Mononuclear cell (primary cell): ENCODE results near the gene SDR42E2. TPM values are rescaled to one million over a fixed set of nuclear protein-coding genes. Genes with fewer than 3 reads are reported as not detected.
"Not testable (repeated sequence)": the region's sequence is repeated elsewhere in the genome, so short reads cannot be mapped to it uniquely, and the experiment has no call there.

ENCODE experiments used
- H3K27me3 ChIP-seq: 2 replicates; pipeline ENCODE4 v1.6.0; 2011; ENCODE audit warnings: low read length, control low read depth; ENCODE audit not compliant: insufficient read depth
- H3K4me1 ChIP-seq: 2 replicates; pipeline ENCODE4 v1.5.1; 2011; ENCODE audit warnings: mild to moderate bottlenecking, low read length, control low read depth; ENCODE audit not compliant: insufficient read depth
- H3K4me3 ChIP-seq: 2 replicates; pipeline ENCODE4 v1.5.1; 2011; ENCODE audit warnings: mild to moderate bottlenecking, low read length, moderate library complexity
- H3K9me3 ChIP-seq: 2 replicates; pipeline ENCODE4 v1.5.1; 2011; ENCODE audit warnings: low read depth, mild to moderate bottlenecking, control low read depth, low read length
- total RNA-seq: library from RNA; depleted of rRNA; stranded (reverse); fragments of >200 nt; gene quantifications from one replicate; pipeline ENCODE4 v1.2.3, GENCODE V29; 2012

Gene SDR42E2
- total RNA-seq = 0.52 TPM

- H3K4me3 ChIP-seq = no peak within 1 kb of the TSS
- peaks cover 24% of the 10 kb centered on the region for H3K27me3 ChIP-seq
- H3K9me3 ChIP-seq = no peaks in the 10 kb centered on the region
- peaks cover 5% of the 10 kb centered on the region for H3K4me1 ChIP-seq
Measured at GRCh38 chr16:22161999-22162655, at the start of gene SDR42E2. Gene SDR42E2, plus strand, starts transcription at chr16:22162506. Its CDS starts 3,077 bp downstream, at chr16:22165583.

DNA sequence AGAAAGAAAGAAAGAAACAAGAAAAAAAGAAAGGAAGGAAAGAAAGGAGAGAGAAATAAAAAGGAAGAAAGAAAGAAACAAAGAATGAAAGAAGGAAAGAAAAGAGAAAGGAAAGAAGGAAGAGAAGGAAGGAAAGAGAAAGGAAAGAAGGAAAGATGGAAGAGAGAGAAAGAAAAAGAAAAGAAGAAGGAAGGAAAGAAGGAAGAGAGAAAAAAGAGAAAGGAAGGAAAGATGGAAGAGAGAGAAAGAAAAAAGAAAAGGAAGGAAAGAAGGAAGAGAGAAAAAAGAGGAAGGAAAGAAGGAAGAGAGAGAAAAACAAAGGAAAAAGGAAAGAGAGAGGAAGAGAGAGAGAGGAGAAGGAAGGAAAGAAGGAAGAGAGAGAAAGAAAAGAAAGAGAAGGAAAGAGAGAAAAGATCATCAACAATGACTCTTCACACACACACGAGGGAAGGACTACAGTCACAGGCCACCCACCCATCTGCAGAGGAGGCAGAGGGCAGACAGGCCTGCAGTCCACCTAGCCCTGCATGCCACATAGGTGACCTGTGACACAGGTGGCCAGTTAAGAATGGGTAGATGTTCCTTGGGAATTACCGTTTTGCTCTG is 46.1 kb upstream of the SDR42E2 start:
- Histone ChIP-seq H3K4me1 (no peaks in the 10 kb centered on the region), H3K4me3 (no peak overlapping the region), H3K27me3 (no peaks in the 10 kb centered on the region), H3K9me3 (no peaks in the 10 kb centered on the region)

- no peaks in the 10 kb centered on the region for H3K4me1 ChIP-seq
- no peak overlapping the region for H3K4me3 ChIP-seq
- no peaks in the 10 kb centered on the region for H3K9me3 ChIP-seq
- H3K27me3 ChIP-seq = no peaks in the 10 kb centered on the region
Measured at GRCh38 chr16:22117609-22118008, 44.7 kb upstream of the SDR42E2 start.

GRCh38 chr16:22120440-22120839 is 41.9 kb upstream of the SDR42E2 start:
- no peak overlapping the region for H3K4me3 ChIP-seq
- no peaks in the 10 kb centered on the region for H3K27me3 ChIP-seq
- no peaks in the 10 kb centered on the region for H3K9me3 ChIP-seq
- peaks cover 4% of the 10 kb centered on the region for H3K4me1 ChIP-seq

GRCh38 chr16:22122239-22122638 is 40.1 kb upstream of the SDR42E2 start:
- Histone ChIP-seq H3K4me1 (peaks cover 4% of the 10 kb centered on the region), H3K4me3 (no peak overlapping the region), H3K27me3 (no peaks in the 10 kb centered on the region), H3K9me3 (no peaks in the 10 kb centered on the region)

DNA sequence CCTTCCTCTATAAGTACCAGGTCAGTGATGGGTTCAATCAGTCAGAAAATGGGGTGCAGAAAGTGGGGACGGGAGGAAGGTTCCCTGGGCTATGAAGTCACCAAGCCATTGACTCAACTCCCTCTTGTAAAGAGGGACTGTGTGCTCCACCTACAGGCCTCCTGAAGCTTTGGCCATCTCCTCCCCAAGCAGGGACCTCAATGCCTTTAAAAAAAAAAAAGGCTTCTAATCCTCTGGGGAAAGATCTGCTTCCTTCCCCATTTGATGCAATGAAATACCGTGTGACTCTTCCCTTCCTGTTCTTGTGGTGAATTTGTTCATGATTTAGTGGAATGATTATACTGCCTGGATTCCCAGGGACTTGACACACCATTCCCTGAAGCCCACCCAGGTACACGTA is 39.2 kb upstream of the SDR42E2 start:
- H3K27me3 ChIP-seq = no peaks in the 10 kb centered on the region
- H3K9me3 ChIP-seq = no peaks in the 10 kb centered on the region
- H3K4me1 ChIP-seq = peaks cover 4% of the 10 kb centered on the region
- no peak overlapping the region for H3K4me3 ChIP-seq

DNA sequence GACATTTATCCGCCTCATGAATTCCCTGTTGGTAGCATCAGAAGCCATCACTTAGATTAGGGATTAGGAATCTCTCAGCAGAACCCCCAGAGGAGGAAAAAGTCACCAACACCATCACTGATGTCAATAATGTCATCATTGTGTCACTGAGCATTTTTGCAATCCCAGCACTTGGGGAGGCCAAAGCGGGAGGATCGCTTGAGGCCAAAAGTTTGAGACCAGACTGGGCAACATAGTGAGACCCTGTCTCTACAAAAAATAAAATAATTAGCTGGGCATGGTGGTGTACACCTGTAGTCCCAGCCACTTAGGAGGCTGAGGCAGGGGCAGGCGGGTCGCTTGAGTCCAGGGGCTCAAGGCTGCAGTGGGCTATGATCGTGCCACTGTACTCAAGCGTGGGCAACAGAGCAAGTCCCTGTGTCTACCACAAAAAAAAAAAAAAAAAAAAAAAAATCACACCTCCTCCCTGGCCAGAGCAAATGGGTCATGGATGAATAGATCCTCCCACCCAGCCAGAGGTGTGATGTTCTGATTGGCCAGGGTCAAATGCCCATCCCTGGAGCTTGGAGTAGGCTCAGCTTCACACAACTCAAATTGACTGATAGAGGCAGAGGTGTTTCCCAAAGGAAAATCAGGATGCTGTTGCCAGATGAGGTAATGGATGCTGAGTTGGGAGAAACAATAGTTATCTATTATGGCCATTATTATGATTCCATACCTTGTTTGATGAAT is 38.4 kb upstream of the SDR42E2 start:
- Histone ChIP-seq H3K4me3 (no peak overlapping the region), H3K9me3 (no peaks in the 10 kb centered on the region), H3K4me1 (peaks cover 4% of the 10 kb centered on the region), H3K27me3 (no peaks in the 10 kb centered on the region)

- Histone ChIP-seq H3K4me3 (no peak overlapping the region), H3K27me3 (no peaks in the 10 kb centered on the region), H3K4me1 (peaks cover 4% of the 10 kb centered on the region), H3K9me3 (no peaks in the 10 kb centered on the region)
Measured at GRCh38 chr16:22124583-22125284, 37.6 kb upstream of the SDR42E2 start.

DNA sequence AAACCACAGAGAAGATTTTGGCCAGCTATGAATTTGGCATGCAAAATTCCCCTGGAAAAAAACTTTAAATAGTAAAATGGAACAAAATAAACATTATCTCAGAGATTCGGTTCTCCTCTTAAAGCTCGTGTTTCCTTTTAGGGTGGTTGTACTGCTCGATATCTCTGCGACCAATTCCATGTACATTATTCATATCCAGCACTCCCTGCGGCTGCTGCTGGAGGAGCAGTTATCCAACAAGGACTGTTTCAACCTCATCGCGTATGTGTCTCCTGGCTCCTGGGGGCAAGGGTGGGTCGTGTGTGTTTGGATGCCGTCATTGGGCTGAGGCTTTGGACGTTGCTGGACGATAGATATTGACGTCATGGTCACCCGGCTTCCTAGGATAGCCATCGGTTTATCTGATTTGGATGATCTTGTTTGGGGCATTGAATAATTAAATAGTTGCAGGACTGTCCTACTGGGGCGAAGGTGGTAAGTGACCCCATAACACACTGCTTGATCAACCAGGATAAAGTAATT is 36.2 kb upstream of the SDR42E2 start:
- no peaks in the 10 kb centered on the region for H3K9me3 ChIP-seq

DNA sequence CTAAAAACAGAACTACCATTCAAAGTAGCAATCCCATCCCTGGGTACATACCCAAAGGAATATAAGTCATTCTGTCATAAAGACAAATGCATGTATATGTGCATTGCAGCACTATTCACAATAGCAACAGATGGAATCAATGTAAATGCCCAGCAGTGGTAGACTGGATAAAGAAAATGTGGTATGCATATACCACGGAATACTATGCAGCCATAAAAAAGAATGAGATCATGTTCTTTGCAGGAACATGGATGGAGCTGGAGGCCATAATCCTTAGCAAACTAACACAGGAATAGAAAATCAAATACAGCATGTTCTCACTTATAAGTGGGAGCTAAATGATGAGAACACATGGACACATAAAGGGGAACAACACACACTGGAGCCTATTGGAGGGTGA is 33.8 kb upstream of the SDR42E2 start:
- not testable (repeated sequence) for H3K9me3 ChIP-seq, H3K4me3 ChIP-seq, H3K4me1 ChIP-seq, H3K27me3 ChIP-seq

More for the DNA sequence above, 36.2 kb upstream of the SDR42E2 start:
- H3K27me3 ChIP-seq = no peaks in the 10 kb centered on the region
- H3K4me3 ChIP-seq = no peak overlapping the region
- peaks cover 4% of the 10 kb centered on the region for H3K4me1 ChIP-seq

GRCh38 chr16:22130528-22130927 is 31.8 kb upstream of the SDR42E2 start:
- Histone ChIP-seq H3K4me3 (no peak overlapping the region), H3K27me3 (no peaks in the 10 kb centered on the region), H3K9me3 (no peaks in the 10 kb centered on the region), H3K4me1 (no peaks in the 10 kb centered on the region)

DNA sequence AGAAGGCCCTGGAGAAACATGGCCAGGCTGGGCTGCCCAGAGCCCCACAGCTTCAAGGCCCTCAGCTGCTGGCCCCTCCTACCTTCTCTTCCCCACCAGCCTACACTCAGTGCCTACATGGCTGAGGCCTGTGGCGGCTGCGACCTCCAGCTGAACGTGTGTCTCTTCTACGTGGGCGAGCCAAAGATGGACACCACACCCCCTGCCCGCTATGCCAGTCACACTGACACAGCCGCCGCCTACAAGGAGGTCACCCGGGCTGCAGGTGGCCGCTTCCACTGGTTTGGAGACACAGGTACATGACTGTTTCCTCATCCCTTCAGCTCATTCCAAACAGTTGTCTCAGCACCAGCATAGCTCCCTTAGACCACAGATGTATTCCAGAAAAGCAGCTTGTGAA is 29.5 kb upstream of the SDR42E2 start:
- Histone ChIP-seq H3K4me3 (no peak overlapping the region), H3K4me1 (no peaks in the 10 kb centered on the region), H3K9me3 (no peaks in the 10 kb centered on the region), H3K27me3 (no peaks in the 10 kb centered on the region)

DNA sequence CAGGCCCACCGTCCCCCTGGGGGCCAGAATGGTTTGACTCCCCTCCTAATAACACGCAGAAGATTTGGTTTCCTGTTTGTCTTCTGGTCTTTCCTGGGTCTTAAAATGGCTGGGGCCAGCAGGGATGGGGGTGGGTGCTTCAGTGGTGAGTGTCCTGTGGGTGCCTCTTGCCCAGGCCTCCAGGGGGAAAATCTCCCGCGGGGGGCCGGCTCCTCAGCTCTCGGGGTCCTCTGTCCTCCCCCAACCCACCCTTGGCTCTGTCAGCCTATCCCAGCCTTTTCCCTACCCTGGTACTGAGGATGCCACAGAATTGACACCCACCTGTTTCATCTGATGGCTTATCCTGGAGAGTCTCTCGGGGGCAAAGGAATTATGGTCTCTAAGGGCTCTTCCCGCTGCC is 23.8 kb upstream of the SDR42E2 start:
- no peaks in the 10 kb centered on the region for H3K4me1 ChIP-seq
- H3K9me3 ChIP-seq = no peaks in the 10 kb centered on the region
- H3K27me3 ChIP-seq = no peaks in the 10 kb centered on the region
- no peak overlapping the region for H3K4me3 ChIP-seq

DNA sequence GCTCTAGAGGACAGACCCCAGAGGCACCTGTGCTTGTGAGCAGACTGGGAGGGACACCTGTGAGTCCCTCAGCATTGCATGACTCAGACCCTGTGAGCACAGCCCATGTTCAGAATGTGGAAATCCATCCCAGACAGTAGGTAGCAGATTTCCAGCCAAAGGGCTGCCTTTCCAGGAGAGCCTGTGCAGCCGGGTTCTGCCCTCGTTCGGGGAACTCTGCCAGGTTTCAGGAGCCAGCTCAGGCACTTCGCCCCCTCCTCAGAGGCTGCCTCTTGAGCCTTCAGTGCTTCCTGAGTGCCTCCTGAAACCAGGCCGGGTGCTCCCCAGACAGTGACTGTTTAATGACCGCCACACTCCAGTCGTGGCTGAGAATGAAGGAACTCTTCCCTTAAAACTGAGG is 23.3 kb upstream of the SDR42E2 start:
- Histone ChIP-seq H3K27me3 (no peaks in the 10 kb centered on the region), H3K4me3 (no peak overlapping the region), H3K9me3 (no peaks in the 10 kb centered on the region), H3K4me1 (no peaks in the 10 kb centered on the region)

GRCh38 chr16:22139732-22140131 is 22.6 kb upstream of the SDR42E2 start:
- Histone ChIP-seq H3K27me3 (no peaks in the 10 kb centered on the region), H3K4me3 (no peak overlapping the region), H3K4me1 (no peaks in the 10 kb centered on the region), H3K9me3 (no peaks in the 10 kb centered on the region)
